Inferior parietal cortex (tissue), 1 donor: ENCODE measurements around the gene FBH1.
"Not testable (repeated sequence)": the region's sequence is repeated elsewhere in the genome, so short reads cannot be mapped to it uniquely, and the experiment has no call there.

ENCODE experiments used
- DNase-seq: peaks from one replicate; pipeline ENCODE4 v3.0.0-alpha.2; 2016; ENCODE audit errors: extremely low spot score

Gene FBH1

DNA sequence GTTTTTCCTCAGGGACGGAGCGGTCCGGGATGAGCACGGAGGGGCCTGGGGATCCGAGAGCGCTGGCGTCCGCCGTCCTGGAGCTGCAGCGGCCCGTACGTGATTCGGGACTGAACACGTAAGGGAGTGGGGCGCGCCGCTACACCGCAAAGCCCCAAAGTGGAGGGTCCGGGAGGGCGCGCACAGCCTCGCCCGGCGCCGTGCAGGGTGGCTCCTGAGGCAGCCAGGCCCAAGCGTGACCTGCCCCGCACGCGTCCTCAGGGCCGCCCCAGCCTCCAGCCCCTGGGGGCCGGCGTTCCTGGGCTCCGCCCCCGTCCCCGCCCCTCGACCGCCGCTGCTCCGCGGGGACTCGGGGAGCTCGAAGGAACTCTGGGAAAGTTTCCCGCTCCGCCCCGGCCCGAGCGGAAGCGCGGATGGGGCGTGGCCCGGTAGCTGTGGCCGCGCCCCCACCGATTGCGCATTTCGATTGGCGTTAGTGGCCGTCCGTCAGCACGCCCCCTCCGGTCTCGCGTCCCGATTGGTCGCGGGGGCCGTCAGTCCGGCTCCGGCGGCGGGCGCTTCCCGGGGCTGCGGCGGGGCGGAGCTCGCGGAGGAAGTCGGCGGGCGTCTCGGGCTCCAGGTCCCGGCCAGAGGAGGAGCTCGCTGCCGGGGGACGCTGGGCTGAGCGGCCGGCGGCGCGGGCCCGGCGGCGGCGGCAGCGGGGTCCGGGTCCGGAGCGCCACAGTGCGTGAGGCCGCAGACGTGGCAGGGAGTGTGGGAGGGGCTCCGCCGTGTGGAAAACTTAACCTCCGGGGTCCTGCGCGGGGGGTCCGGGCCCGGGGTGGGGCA is at the start of gene FBH1, which contains the start of gene ANKRD16:
FBH1 (plus strand) TSS at position 620 of the 828 bp plus-strand sequence; CDS start at position 723, 103 bp downstream.
ANKRD16 (minus strand) TSS at position 270 of the 828 bp plus-strand sequence. CDS start 539 bp downstream, outside the sequence.
- peak; percentile 99 for DNase-seq

DNA sequence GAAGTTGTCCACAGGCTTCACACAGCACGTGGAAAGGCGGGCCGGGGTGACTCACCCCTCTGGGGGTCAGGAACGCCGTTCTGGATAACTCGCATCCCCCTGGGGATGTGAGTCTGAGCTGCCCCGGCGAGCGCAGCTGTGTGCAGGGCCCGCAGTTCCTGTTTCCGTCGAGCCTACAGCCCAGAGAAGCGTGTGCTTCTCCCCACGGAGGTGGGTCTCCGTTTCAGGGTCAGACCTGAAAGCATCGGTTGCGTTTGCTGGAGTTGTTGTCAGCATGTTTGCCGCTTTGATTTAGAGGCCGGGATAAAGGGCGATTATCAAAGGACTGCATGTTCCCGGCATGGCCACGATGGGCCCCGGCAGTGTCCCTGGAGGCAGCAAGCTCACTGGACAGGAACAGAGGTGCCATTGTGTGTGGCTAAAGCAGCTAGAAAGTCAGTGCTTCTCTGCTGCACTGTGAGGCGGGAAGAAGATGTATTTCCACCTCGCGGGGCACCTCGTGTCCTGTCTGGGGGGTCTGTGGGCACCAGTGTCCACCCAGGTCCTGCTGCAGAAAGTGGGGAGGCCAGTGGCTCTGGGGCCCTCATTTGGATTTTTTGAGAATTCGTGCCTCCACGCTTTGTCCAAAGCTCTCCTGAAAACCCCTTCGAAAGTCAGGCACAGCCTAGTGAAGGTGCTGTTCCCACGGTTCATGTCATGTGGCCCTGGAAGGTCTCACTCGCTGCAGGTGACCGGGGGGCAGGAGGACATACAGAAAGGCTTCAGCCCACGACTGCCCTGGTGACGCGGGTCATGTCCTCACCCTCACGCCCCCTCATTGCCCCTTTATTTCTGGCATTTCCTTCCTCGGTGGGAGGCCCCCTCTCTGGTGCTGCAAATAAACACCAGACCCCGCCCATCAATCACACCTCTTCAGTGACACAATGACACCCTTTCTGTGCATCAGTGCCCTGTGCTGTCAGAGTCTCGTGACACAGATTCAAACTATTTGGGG is 49.4 kb upstream of the FBH1 start:
- DNase-seq: peak; percentile 59

DNA sequence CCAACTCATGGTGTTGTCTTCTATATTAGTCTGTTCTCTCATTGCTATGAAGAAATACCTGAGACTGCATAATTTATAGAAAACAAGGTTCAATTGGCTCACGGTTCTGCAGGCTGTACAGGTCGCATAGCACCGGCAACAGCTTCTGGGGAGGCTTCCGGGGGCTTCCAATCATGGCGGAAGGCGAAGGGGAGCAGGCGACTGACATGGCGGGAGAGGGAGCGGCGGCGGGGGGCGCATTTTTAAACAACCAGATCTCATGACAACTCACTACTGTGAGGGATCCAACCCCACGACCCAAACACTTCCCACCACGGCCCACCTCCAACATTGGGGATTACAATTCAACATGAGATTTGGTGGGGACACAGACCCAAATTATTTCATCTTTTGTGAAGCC is 48.1 kb upstream of the FBH1 start:
- no peak for DNase-seq

DNA sequence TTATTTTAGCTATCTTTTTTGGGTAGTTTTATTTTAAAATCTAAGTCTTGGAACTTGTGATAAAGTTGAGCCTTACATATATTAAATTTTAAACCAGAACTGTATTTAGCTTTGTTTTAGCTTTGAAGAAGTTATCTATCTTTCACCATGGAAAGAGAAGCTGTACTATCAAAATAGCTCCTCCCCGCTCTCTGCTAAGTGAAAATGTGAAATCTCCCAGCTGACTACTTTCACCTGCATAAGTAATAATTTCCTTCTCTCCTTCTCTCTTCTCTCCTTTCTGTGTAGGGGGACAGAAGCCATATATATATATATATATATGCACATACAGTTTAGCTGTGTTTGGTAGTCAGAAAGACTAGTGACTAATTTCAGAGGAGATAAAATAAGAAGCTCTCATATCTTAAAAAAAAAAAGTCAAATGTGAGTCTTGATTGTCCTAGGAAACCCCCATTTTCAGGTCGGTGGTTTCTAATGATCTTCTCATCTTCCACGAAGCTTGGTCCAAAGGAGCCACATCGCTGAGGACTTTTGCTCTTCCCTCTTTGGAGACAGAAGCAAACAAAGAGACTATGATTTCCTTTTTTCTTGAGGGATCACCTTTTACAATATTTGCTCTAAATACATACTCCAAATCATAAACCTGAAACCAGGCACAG is 46.2 kb upstream of the FBH1 start:
- no peak for DNase-seq

DNA sequence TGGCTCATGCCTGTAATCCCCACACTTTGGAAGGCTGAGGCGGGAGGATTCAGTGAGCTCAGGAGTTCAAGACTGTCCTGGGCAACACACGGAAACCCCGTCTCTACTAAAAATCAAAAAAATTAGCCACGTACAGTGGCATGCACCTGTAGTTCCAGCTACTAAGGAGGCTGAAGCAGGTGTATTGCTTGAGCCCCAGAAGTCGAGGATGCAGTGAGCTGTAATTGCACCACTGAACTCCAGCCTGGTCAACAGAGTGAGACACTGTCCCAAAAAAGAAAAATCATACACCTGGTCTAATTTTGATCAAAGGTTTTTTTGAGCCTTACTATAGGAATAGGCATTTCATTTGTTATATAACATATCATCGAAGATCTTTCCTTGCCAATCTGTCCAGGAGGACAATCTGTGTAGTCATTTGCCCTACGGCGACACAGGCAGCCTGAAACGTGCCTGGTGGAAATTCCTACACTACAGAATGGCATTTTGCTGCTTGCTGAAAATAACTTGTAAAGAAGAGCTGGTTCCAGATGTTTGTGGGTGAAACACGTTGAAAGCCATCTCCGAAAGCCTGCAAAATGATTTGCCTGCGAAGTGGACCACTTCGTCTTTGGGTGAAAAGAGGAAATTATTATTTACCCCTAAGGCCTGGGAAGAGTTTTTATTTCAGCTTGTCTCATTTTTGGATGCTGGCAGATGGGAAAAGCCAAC is 45.5 kb upstream of the FBH1 start:
- DNase-seq: no peak

DNA sequence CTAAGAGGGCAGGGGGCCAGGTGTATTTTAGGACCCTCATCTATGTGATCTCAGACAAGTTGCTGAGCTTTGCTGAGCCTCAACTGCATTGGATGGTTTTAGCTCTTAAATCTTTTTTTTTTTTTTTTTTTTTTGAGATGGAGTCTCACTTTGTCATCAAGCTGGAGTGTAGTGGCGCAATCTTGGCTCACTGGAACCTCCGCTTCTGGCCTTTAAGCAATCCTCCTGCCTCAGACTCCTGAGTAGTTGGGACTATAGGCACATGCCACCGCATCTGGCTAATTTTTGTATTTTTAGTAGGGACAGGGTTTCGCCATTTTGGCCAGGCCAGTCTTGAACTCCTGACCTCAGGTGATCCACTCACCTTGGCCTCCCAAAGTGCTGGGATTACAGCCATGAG is 43.4 kb upstream of the FBH1 start:
- not testable (repeated sequence) for DNase-seq

DNA sequence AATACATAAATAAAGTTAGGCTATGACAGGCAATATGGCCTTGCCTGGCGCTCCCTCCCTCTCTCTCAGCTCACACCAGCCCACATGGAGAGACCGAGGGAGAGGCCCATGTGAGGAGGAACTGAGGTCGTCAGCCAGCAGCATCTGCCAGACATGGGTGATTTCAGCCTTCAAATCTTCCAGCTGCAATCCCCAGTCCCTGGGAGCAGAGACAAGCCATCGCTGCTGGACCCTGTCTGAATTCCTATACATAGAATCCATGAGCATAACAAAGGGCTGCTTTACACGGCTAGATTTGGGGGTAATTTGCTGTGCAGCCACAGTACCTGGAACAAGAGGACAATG is 35.9 kb upstream of the FBH1 start:
- DNase-seq: no peak

DNA sequence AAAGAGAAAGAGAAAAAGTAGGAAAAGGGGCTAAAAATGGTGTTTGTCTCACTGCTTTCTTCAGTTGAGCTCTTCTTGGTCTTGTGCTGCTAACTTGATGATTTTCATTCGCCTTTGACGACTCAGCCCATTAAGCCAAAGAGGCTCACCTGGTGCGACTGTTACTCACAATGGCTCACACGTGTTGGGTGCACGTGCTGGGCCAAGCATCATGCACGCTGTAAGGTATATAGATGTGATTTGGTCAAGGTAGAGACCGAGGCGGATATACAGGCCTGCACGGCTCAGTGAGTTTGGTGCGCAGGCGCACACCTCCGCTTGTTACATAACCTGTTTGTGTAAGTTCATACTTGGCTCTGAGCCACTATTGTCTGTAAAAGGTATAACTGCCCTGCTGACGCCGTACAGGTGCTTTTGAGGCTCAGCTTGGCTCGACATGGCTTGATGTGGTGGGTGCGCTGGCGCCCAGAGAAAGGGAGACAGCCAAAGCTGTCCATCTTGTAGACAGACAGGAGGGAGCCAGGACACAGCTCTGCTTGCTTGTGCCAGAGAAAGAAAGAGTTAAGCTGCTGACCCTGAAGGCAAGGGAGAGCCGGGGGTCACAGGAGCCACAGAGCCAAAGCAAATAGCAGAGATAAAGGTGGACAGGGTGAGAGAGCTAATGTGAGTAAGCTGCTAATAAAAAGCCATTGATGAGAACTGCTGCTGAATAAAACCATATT is 33.9 kb upstream of the FBH1 start:
- DNase-seq: no peak

DNA sequence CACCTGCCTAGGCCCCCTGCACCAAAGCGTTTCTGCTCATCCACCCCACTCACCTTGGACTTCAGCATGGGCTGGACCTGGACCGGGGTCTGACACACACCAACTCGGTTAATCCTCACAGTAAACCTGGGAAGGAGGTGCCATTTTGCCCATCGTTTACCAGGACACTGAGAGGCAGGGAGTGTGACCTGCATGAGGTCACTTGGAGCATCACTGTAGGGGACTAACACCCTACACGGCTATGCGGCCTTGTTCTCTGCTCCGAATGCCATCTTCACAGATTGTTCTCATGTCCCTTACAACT is 33.4 kb upstream of the FBH1 start:
- DNase-seq: no peak

DNA sequence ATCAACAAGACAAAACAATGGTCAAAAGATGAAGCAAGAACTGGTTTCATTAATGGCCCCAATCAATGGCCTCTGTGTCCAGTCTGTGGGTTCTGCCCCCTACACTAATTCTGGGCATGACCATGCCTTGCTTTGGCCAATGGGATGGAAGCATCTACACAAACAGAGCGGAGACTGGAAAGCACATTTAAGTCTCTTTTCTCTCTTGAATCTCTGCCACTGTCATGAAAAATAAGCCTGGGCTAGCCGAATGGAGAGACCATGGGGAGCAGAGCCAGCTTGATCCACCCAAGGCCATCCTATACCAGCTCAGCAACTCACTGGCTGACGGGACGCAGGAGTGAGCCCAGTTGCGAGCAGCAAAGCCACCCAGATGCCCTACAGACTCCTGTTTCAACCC is 31.2 kb upstream of the FBH1 start:
- DNase-seq: peak; percentile 80

DNA sequence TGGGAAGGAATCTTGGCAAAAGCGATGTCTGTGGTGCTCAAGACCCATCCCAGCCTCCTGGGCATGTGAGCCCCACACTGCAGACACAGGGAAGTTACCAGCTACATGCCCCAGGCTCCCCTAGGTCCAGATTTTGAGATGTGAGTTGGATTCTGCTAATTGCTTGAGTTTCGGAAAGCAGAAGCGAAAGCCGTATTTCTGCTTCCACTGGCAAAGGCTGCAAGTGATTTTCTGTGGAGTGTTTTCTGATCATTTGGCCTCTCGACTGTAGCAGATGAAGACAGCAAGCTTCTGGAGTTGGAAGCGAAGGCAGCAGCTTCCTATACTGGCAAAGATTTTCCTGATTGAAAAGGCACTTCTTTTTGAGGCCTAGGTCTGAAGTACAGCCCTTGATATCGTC is 30.0 kb upstream of the FBH1 start:
- DNase-seq: peak; percentile 11

DNA sequence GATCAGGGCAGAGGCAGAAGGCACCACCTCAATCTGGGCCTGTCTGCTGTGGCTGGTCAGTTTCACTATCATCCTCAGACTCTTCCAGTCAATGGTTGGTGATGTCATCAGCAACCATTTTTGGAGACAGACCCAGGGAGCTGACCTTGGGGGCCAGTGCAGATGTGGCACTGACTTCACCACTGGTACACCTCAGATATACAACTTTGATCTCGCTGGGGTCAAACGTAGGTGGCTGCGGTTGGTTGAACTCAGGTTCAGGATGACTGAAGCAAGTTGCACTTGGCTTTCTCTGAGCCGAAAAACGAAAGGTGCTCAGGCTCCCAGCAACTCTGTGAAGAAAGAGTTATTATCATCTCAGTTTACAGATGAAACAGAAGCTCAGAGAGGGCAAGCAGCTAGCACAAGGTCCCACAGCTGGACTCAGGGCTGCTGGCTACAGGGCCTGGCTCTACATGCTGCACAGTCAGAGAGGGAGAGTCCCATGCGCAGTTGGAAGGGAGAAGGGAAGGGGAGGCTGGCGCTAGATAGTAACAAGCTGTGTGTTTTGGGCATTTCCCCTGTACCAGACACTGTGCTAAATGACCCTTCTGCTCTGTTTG is 27.6 kb upstream of the FBH1 start:
- DNase-seq: no peak

DNA sequence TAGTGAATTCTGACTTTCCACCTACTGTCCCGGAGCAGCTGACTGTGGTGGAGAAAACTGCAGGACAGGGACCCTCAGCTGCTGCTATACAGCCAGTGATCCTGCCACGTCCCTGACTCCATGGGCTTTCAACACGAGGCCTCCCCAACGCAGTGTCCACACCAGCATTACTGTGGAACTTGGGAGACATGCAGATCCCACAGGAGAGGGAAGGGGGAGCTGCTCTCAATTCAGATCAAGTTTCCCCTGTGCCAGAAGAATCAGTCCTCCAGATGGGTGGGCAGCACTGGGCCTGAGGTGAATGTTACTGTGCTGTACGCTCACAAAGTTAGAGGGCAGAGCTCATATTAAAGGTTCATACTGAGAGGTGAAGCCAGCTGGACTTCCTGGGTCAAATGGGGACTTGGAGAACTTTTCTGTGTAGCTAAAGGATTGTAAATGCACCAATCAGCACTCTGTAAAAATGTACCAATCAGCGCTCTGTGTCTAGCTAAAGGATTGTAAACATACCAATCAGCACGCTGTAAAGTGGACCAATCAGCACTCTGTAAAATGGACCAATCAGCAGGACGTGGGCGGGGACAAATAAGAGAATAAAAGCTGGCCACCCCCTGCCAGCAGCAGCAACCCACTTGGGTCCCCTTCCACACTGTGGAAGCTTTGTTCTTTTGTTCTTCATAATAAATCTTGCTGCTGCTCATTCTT is 26.9 kb upstream of the FBH1 start:
- not testable (repeated sequence) for DNase-seq

DNA sequence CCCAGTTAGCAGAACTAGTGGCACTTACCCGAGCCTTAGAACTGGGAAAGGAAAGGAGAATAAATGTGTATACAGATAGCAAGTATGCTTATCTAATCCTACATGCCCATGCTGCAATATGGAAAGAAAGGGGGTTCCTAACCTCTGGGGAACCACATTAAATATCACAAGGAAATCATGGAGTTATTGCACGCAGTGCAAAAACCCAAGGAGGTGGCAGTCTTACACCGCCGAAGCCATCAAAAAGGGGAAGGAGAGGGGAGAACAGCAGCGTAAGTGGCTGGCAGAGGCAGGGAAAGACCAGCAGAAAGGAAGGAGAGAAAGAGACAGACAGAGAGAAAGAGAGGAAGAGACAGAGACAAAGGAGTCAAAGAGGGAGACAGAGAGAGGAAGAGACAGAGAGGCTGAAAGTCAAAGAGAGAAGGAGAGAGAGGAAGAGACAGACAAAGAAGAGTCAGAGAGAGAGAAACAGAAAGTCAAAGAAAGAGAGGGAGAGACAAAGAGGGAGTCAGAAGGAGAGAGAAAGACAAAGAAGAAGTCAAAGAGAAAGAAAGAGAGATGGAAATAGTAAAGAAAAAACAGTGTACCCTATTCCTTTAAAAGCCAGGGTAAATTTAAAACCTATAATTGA is 23.5 kb upstream of the FBH1 start:
- DNase-seq: not testable (repeated sequence)

DNA sequence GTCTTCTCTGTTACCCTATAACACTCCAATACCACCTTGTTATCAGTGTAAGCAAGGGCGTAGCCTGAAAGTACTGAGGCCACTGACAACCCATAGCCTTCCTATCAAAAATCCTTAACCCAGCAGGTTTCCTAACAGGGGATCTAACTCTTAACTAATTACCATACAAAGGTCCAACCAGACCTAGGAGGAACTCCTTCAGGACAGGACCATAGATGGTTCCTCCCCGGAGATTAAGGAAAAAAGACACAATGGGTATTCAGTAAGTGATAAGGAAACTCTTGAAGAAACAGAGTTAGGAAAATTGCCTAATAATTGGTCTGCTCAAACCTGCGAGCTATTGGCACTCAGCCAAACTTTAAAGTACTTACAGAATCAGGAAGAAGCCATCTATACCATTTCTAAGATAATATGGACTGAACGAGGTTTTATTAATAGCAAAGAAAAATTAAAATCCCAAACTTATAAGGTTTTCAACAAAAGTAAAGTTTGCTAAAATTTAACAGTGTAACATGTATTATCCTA is 22.9 kb upstream of the FBH1 start:
- not testable (repeated sequence) for DNase-seq

DNA sequence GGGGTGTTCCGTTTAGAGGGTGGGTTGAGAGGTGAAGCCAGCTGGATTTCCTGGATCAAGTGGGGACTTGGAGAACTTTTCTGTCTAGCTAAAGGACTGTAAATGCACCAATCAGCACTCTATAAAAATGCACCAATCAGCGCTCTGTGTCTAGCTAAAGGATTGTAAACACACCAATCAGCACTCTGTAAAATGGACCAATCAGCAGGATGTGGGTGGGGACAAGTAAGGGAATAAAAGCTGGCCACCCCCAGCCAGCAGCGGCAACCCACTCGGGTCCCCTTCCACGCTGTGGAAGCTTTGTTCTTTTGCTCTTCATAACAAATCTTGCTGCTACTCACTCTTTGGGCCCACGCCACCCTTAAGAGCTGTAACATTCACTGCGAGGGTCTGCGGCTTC is 21.7 kb upstream of the FBH1 start:
- not testable (repeated sequence) for DNase-seq

DNA sequence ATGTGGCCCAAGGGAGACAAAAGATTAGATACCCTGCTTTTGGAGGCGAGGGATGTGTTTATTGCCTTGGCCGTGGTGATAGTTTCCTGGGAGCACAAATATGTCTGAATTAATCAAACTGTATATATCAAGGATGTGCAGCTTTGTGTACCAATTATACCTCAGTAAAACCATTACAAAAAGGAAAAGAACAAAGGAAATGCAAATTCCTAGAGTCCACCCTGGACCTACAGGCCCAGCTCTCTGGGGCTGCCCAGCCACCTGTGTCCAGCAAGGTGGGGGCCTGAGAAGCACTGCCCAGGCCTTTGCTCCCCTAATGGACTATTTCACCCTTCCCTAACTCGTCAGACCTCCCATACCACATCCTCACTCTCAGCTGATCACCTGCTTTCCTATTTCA is 20.9 kb upstream of the FBH1 start:
- no peak for DNase-seq

DNA sequence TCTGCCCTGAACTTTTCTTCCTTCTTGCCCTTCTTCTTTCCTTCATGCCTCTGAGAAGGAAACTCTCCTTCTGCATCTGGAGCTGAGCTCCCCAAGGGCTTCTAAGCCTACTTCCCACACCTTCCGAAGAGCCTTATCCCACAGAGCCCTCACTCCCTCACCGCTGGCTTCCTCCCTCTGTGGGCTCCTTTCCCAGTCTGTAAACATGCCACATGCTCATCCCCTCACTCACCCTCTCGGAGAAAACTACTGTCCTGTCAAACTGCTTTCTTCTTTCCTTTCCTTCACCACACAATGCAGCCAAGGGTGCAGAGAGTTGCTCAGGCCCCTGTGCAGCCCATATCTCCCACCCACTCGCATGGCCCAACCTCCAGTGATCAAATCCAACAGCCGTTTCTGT is 18.4 kb upstream of the FBH1 start:
- no peak for DNase-seq

DNA sequence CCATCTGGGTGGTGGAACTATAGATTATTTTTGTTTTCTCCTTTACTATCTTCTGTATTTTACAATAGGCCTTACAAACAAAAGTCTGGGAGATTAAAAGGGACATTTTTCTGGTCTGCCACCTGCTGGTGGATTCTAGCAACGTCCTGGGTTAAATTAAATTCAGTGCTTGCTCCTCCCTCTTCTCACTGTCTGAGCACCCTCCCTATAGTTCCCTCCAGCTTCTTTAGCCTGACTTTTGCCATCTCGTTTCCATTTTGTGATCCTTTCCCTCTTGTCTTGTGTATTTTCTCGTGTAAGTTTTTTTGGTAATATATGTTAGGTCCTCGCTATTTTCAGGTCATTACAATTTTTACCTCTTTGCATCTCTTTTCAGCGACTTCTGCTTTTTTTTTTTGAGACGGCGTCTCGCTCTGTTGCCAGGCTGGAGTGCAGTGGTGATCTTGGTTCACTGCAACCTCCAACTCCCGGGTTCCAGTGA is 16.5 kb upstream of the FBH1 start:
- peak; percentile 93 for DNase-seq
